ENCODE data around the gene PLXNA4.

PLXNA4 gene

GRCh38 chr7:132472463-132473120 is 103.7 kb downstream of the PLXNA4 start:
- DNase-seq (ENCODE audit: low read depth), result no peak
- TF ChIP-seq CTCF (conservative IDR thresholded peaks at IDR 0.05; ENCODE audit: low read depth, low read length), result no peak
- H3K4me3 ChIP-seq (ENCODE audit: low read depth, low read length), result no peak overlapping the region

- no peak for TF ChIP-seq CTCF (conservative IDR thresholded peaks at IDR 0.05; ENCODE audit: low read depth, low read length)
Observed at GRCh38 chr7:132471515-132471914, 104.8 kb downstream of the PLXNA4 start.

GRCh38 chr7:132469681-132470080 is 106.6 kb downstream of the PLXNA4 start:
- no peak overlapping the region for H3K4me3 ChIP-seq (ENCODE audit: low read depth, low read length)
- no peak for DNase-seq (ENCODE audit: low read depth)
- TF ChIP-seq CTCF (conservative IDR thresholded peaks at IDR 0.05; ENCODE audit: low read depth, low read length), result no peak

More at GRCh38 chr7:132471515-132471914, 104.8 kb downstream of the PLXNA4 start:
- no peak for DNase-seq (ENCODE audit: low read depth)
- H3K4me3 ChIP-seq (ENCODE audit: low read depth, low read length), result no peak overlapping the region

- no peak for DNase-seq (ENCODE audit: low read depth)
- no peak overlapping the region for H3K4me3 ChIP-seq (ENCODE audit: low read depth, low read length)
- no peak for TF ChIP-seq CTCF (conservative IDR thresholded peaks at IDR 0.05; ENCODE audit: low read depth, low read length)
Observed at GRCh38 chr7:132469264-132469663, 107.0 kb downstream of the PLXNA4 start.

GRCh38 chr7:132466367-132466766 is 109.9 kb downstream of the PLXNA4 start:
- no peak for TF ChIP-seq CTCF (conservative IDR thresholded peaks at IDR 0.05; ENCODE audit: low read depth, low read length)
- no peak for DNase-seq (ENCODE audit: low read depth)
- no peak overlapping the region for H3K4me3 ChIP-seq (ENCODE audit: low read depth, low read length)

GRCh38 chr7:132465516-132465915 is 110.8 kb downstream of the PLXNA4 start:
- no peak overlapping the region for H3K4me3 ChIP-seq (ENCODE audit: low read depth, low read length)
- DNase-seq (ENCODE audit: low read depth), result no peak
- TF ChIP-seq CTCF (conservative IDR thresholded peaks at IDR 0.05; ENCODE audit: low read depth, low read length), result no peak

- DNase-seq (ENCODE audit: low read depth), result no peak
Observed at GRCh38 chr7:132464740-132465139, 111.5 kb downstream of the PLXNA4 start.

More at GRCh38 chr7:132464740-132465139, 111.5 kb downstream of the PLXNA4 start:
- no peak for TF ChIP-seq CTCF (conservative IDR thresholded peaks at IDR 0.05; ENCODE audit: low read depth, low read length)
- H3K4me3 ChIP-seq (ENCODE audit: low read depth, low read length), result no peak overlapping the region

Data from choroid plexus epithelial cell (primary cell).